Thyroid gland (tissue), 4 donors: ENCODE measurements around the gene FGGY.

Experiments used
- CTCF ChIP-seq, 6 experiments: fragments of 200-600 bp in 3 of 6; fragments of 450-650 bp in 3 of 6; sonication (generic) in 3 of 6; IDR thresholded peaks; one replicate each; pipeline ENCODE4 v1.5.1; 2016 to 2019; ENCODE audit warnings: antibody characterized with exemption in 6 of 6, mild to moderate bottlenecking in 2 of 6, inconsistent platforms in 1 of 6, moderate library complexity in 1 of 6
- POLR2A ChIP-seq, 2 donors: fragments of 450-650 bp; IDR thresholded peaks; one replicate each; pipeline ENCODE4 v1.6.1; 2017; ENCODE audit warnings: antibody characterized with exemption in 2 of 2, mild to moderate bottlenecking in 2 of 2, moderate library complexity in 1 of 2

- TF ChIP-seq POLR2A (IDR thresholded peaks at IDR 0.05) = no peak
- no peak for TF ChIP-seq CTCF (IDR thresholded peaks at IDR 0.05)
These were observed 195.6 kb downstream of the FGGY start for GRCh38 chr1:59492500-59492899.
